Keratinocyte (primary cell): Measurements from ENCODE around the gene PCDHGC3. TPM values are rescaled to one million over a fixed set of nuclear protein-coding genes. Genes with fewer than 3 reads are reported as not detected.

Source experiments
- DNase-seq: peaks from one replicate; pipeline ENCODE4 v3.0.0-alpha.2; 2011; ENCODE audit warnings: low read depth, missing footprints, low spot score
- FAIRE-seq: peaks from 2 replicates; lab custom pipeline; 2011; peaks lifted over from hg19 to GRCh38; lab: Jason Lieb, UNC
- H2AFZ ChIP-seq: 2 replicates; pipeline ENCODE4 v1.6.0; 2012; ENCODE audit warnings: low read length, control low read depth, inconsistent platforms; ENCODE audit not compliant: control insufficient read depth
- H3K27ac ChIP-seq: 2 replicates; pipeline ENCODE4 v1.5.1; 2011; ENCODE audit warnings: low read length; ENCODE audit not compliant: control insufficient read depth, insufficient read depth
- H3K27me3 ChIP-seq: 3 replicates; pipeline ENCODE4 v1.6.0; 2011; ENCODE audit warnings: low read length; ENCODE audit not compliant: control insufficient read depth, insufficient read depth; ENCODE audit errors: extremely low read depth
- H3K36me3 ChIP-seq, 2 experiments: 2 replicates in 1 of 2; 3 replicates in 1 of 2; pipeline ENCODE4 v1.5.1; 2011; ENCODE audit warnings: low read length in 2 of 2, mild to moderate bottlenecking in 1 of 2; ENCODE audit not compliant: control insufficient read depth in 2 of 2, insufficient read depth in 2 of 2; ENCODE audit errors: extremely low read depth in 1 of 2
- H3K4me1 ChIP-seq: 3 replicates; pipeline ENCODE4 v1.5.1; 2011; ENCODE audit warnings: low read length; ENCODE audit not compliant: control insufficient read depth, insufficient read depth; ENCODE audit errors: extremely low read depth
- H3K4me2 ChIP-seq: 3 replicates; pipeline ENCODE4 v1.6.0; 2011; ENCODE audit warnings: low read depth, low read length; ENCODE audit not compliant: control insufficient read depth, insufficient read depth; ENCODE audit errors: extremely low read depth
- H3K4me3 ChIP-seq, 3 experiments: fragments of 200-600 bp in 1 of 3; sonication (generic) in 1 of 3; 2 replicates in 2 of 3; 3 replicates in 1 of 3; pipeline ENCODE4 v1.5.1; 2011 to 2016; ENCODE audit warnings: low read length in 3 of 3, mild to moderate bottlenecking in 3 of 3, control low read depth in 2 of 3, inconsistent platforms in 1 of 3, low read depth in 1 of 3, mixed read lengths in 1 of 3, mixed run types in 1 of 3, moderate library complexity in 1 of 3; ENCODE audit not compliant: control insufficient read depth in 2 of 3, insufficient read depth in 2 of 3; ENCODE audit errors: extremely low read depth in 1 of 3
- H3K79me2 ChIP-seq: 2 replicates; pipeline ENCODE4 v1.6.0; 2012; ENCODE audit warnings: low read length; ENCODE audit not compliant: control insufficient read depth, insufficient read depth
- H3K9ac ChIP-seq: 3 replicates; pipeline ENCODE4 v1.6.0; 2011; ENCODE audit warnings: low read length; ENCODE audit not compliant: control insufficient read depth, insufficient read depth; ENCODE audit errors: extremely low read depth
- H3K9me1 ChIP-seq: 3 replicates; pipeline ENCODE4 v1.6.0; 2011; ENCODE audit warnings: low read length; ENCODE audit not compliant: control insufficient read depth, insufficient read depth; ENCODE audit errors: extremely low read depth
- H3K9me3 ChIP-seq: 2 replicates; pipeline ENCODE4 v1.5.1; 2012; ENCODE audit warnings: low read depth, low read length; ENCODE audit not compliant: control insufficient read depth
- H4K20me1 ChIP-seq: 3 replicates; pipeline ENCODE4 v1.6.0; 2011; ENCODE audit warnings: low read length; ENCODE audit not compliant: control insufficient read depth, insufficient read depth; ENCODE audit errors: extremely low read depth
- EZH2 ChIP-seq: IDR thresholded peaks from one replicate; pipeline ENCODE4 v1.6.1; 2012; ENCODE audit warnings: inconsistent platforms, mild to moderate bottlenecking, low read length, moderate library complexity
- dilution Hi-C: fragments of 300-500 bp; cut with MboI; formaldehyde crosslinking; loops from one replicate; pipeline ENCODE4 v1.7.0; 2020; ENCODE audit warnings: low sequenced_read_pairs; ENCODE audit not compliant: extremely low pct_ligation_motif_present
- polyA plus RNA-seq, 5 experiments: library from polyadenylated mRNA; depleted of rRNA in 3 of 5; stranded (reverse) in 3 of 5; stranded (forward) in 1 of 5; unstranded in 1 of 5; fragments of >200 nt; gene quantifications; 1 replicate in 1 of 5; 2 replicates in 3 of 5; 3 replicates in 1 of 5; pipeline versions ENCODE4 v1.2.1 to v1.2.3, GENCODE V29; 2011 to 2012; ENCODE audit warnings: missing spikeins in 2 of 5, low read depth in 1 of 5, low replicate concordance in 1 of 5
- TF ChIP-seq, protein P1 (sequence below), 3 experiments: IDR thresholded peaks in 1 of 3; conservative IDR thresholded peaks in 1 of 3; optimal IDR thresholded peaks in 1 of 3; 2 replicates in 2 of 3; 3 replicates in 1 of 3; pipeline versions ENCODE3 to v1.5.1; 2011; ENCODE audit warnings: low read length in 3 of 3, mild to moderate bottlenecking in 3 of 3, moderate library complexity in 2 of 3, control low read depth in 1 of 3, inconsistent platforms in 1 of 3; ENCODE audit not compliant: insufficient read depth in 2 of 3; ENCODE audit errors: extremely low read depth in 1 of 3

The PCDHGC3 gene
- polyA plus RNA-seq, 1 donor (not counting 4 experiments of a cell fraction or from before 2014, with no cell fraction given) = 15.2 TPM

DNA sequence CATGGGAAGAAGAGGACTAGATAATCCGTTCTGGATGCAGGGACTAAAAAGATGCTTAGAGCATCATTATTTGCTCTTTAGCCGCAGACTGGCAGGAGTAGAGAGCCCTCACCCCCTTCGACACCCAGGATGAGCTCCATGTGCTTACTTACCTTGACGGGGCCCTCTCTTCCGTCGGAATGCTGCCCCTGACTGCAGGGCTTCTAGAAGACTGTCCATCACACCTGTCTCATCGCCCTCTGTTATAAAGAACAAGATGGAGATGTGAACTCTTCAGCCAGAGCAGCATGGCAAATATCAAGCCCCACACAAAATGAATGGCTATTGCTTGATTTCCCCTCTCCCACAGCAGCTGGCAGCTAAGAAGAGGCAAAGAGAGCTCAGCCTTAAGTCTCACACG is 48.2 kb downstream of the PCDHGC3 start:
- H3K4me1 ChIP-seq = peaks cover 51% of the 10 kb centered on the region
- H3K36me3 ChIP-seq = peaks cover 18 to 57% of the 10 kb centered on the region in 2 experiments
- no peaks in the 10 kb centered on the region for H3K27me3 ChIP-seq
- no peak overlapping the region for H3K4me3 ChIP-seq
- no peak overlapping the region for H3K9ac ChIP-seq
- no peak overlapping the region for H3K4me2 ChIP-seq
- dilution Hi-C loops = no loop called here
- DNase-seq (no peak), FAIRE-seq (no peak)
- H4K20me1 ChIP-seq = no peaks in the 10 kb centered on the region
- H3K79me2 ChIP-seq = no peaks in the 10 kb centered on the region
- no peaks in the 10 kb centered on the region for H3K9me1 ChIP-seq
- no peak overlapping the region for H2AFZ ChIP-seq
- TF ChIP-seq, protein P1, sequence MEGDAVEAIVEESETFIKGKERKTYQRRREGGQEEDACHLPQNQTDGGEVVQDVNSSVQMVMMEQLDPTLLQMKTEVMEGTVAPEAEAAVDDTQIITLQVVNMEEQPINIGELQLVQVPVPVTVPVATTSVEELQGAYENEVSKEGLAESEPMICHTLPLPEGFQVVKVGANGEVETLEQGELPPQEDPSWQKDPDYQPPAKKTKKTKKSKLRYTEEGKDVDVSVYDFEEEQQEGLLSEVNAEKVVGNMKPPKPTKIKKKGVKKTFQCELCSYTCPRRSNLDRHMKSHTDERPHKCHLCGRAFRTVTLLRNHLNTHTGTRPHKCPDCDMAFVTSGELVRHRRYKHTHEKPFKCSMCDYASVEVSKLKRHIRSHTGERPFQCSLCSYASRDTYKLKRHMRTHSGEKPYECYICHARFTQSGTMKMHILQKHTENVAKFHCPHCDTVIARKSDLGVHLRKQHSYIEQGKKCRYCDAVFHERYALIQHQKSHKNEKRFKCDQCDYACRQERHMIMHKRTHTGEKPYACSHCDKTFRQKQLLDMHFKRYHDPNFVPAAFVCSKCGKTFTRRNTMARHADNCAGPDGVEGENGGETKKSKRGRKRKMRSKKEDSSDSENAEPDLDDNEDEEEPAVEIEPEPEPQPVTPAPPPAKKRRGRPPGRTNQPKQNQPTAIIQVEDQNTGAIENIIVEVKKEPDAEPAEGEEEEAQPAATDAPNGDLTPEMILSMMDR (optimal IDR thresholded peaks at IDR 0.05 in 1 of 3, IDR thresholded peaks at IDR 0.05 in 1 of 3, conservative IDR thresholded peaks at IDR 0.05 in 1 of 3; ENCODE audit: extremely low read depth in 1 of 3, insufficient read depth in 2 of 3, low read length in 3 of 3) = no peak
- TF ChIP-seq EZH2 = no peak
- no peaks in the 10 kb centered on the region for H3K9me3 ChIP-seq
- peak overlapping the region; percentile 40 for H3K27ac ChIP-seq

DNA sequence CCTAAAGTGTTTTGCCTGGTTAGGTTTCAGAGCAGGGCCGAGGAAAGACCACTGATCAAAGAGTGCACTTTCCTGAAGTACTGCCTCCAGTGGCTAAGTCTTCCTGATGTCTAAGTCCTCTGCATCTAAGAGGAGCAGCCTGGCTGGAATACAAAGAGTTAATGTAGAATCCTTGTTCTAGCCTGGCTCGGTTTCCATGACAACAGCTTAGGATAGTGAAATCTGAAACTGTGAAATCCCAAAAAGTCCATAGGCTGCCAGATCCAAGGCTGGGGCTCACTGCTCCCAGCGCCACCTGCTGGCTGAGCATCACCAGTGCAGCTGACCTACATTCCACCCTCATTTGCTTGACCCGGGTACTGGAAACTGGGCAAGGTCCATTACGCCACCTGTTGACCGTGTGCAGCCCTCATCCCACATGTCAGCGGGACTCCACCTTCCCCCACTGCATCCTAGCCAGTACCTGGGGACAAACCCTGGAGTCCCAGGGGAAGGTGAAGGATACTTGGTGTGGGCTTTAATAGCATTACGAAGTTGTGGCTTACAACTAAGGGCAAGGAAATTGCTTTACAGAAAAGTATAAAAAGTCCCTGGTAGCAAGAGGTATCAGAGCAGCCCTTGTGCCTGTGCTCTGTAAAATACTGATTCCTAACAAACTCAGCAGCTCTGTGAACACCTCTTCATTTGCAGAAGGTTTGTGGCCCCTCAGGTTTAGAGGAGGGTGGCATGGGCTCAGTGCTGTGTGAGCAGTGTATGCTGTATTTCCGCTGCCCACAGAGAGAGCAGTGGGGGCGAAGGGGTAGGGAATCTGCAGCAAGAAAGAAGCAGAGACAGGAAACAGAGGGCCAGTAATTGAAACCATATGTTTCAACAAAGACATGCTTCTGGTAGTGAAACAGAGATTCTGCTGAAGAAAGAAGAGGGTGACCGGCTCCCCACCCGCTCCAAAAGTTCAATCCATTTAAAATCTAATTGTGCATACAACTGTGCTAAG is 49.1 kb downstream of the PCDHGC3 start:
- FAIRE-seq (peak; percentile 81), DNase-seq (peak; percentile 67)
- Histone ChIP-seq H4K20me1 (no peaks in the 10 kb centered on the region), H3K4me2 (no peak overlapping the region), H3K79me2 (no peaks in the 10 kb centered on the region), H3K4me3 (no peak overlapping the region), H3K9ac (no peak overlapping the region), H2AFZ (no peak overlapping the region), H3K36me3 (peaks cover 17 to 55% of the 10 kb centered on the region in 2 experiments), H3K4me1 (peaks cover 49% of the 10 kb centered on the region), H3K27me3 (no peaks in the 10 kb centered on the region), H3K9me1 (no peaks in the 10 kb centered on the region), H3K9me3 (no peaks in the 10 kb centered on the region), H3K27ac (peak overlapping the region; percentile 40)
- dilution Hi-C loops = no loop called here
- TF ChIP-seq, protein P1 (optimal IDR thresholded peaks at IDR 0.05 in 1 of 3, IDR thresholded peaks at IDR 0.05 in 1 of 3, conservative IDR thresholded peaks at IDR 0.05 in 1 of 3; ENCODE audit: extremely low read depth in 1 of 3, insufficient read depth in 2 of 3, low read length in 3 of 3) = peak; percentile 98 to 100 (median 100)
- no peak for TF ChIP-seq EZH2
